Activated B cell treated with CpG ODN at 0.5 μM for 24 hours (primary cell): ENCODE measurements around the gene PHLPP1. TPM values are rescaled to one million over a fixed set of nuclear protein-coding genes. Genes with fewer than 3 reads are reported as not detected.
A peak's percentile ranks its signal among the peaks of the same experiment; 100 is the strongest.

ENCODE experiments used
- ATAC-seq: fragments of 200-7000 bp; cut with Tn5 transposase; one replicate; pipeline ENCODE4 v1.10.0; 2021; ENCODE audit warnings: low read depth, mild to moderate bottlenecking, moderate library complexity
- CTCF ChIA-PET: fragments of 350-600 bp; sonication (Branson Sonifier 250); formaldehyde crosslinking; loops from one replicate; lab custom pipeline; 2021; ENCODE audit warnings: antibody characterized with exemption; lab: Charles Lee
- POLR2A ChIA-PET: fragments of 350-600 bp; sonication (Branson Sonifier 250); formaldehyde crosslinking; loops from one replicate; lab custom pipeline; 2021; ENCODE audit warnings: antibody characterized with exemption; lab: Charles Lee
- DNase-seq: peaks from one replicate; pipeline ENCODE4 v3.0.0; 2022
- H3K27ac Mint-ChIP-seq: one replicate; pipeline ENCODE4 v1.8.0; 2020; ENCODE audit warnings: mixed read lengths
- H3K27me3 Mint-ChIP-seq: one replicate; pipeline ENCODE4 v1.8.0; 2021; ENCODE audit warnings: mixed read lengths
- H3K36me3 Mint-ChIP-seq: one replicate; pipeline ENCODE4 v1.8.0; 2021; ENCODE audit warnings: low read depth, mixed read lengths
- H3K4me1 Mint-ChIP-seq: one replicate; pipeline ENCODE4 v1.8.0; 2021; ENCODE audit warnings: mixed read lengths
- H3K4me3 Mint-ChIP-seq: one replicate; pipeline ENCODE4 v1.8.0; 2020; ENCODE audit warnings: mild to moderate bottlenecking, mixed read lengths
- H3K9me3 Mint-ChIP-seq: one replicate; pipeline ENCODE4 v1.8.0; 2020; ENCODE audit warnings: mixed read lengths
- intact Hi-C: fragments of 100-400 bp; cut with micrococcal nuclease; formaldehyde crosslinking; loops from one replicate; pipeline ENCODE4 v1.15.1; 2024
- total RNA-seq: library from RNA; stranded (reverse); gene quantifications from 2 replicates; pipeline ENCODE4 v1.2.3, GENCODE V29; 2022
- TF ChIP-seq, protein P1 (sequence below): fragments of 200-600 bp; IDR thresholded peaks from one replicate; pipeline ENCODE4 v1.8.0; 2022; ENCODE audit warnings: antibody characterized with exemption, mild to moderate bottlenecking

The PHLPP1 gene
- total RNA-seq, 1 donor from 2014 or later, result 16.1 TPM

DNA sequence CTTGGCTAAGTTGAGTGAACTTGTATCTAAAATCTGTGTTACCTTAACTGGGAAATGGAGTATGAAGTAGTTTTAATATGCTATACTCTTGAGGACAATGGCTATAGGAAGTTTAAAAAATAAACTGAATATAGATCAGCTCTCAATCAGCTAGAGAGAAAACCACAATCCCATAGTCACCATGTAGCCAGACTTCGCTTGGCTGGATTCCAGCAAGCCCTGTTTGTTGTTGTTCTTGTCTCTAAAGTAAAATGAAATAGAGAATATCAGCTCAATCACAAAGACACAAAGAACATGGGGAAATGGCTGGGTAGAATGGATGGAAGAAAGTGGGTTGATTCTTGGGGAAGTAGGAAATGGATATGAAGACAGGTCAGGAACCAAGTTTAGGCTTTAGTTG, 234.9 kb downstream of the PHLPP1 start:
- Mint-ChIP-seq H3K9me3 (no peaks in the 10 kb centered on the region), H3K27me3 (no peaks in the 10 kb centered on the region), H3K4me3 (no peak overlapping the region), H3K4me1 (no peaks in the 10 kb centered on the region), H3K27ac (no peak overlapping the region), H3K36me3 (peaks cover 25% of the 10 kb centered on the region)
- intact Hi-C loops, result no loop called here
- TF ChIP-seq, protein P1, sequence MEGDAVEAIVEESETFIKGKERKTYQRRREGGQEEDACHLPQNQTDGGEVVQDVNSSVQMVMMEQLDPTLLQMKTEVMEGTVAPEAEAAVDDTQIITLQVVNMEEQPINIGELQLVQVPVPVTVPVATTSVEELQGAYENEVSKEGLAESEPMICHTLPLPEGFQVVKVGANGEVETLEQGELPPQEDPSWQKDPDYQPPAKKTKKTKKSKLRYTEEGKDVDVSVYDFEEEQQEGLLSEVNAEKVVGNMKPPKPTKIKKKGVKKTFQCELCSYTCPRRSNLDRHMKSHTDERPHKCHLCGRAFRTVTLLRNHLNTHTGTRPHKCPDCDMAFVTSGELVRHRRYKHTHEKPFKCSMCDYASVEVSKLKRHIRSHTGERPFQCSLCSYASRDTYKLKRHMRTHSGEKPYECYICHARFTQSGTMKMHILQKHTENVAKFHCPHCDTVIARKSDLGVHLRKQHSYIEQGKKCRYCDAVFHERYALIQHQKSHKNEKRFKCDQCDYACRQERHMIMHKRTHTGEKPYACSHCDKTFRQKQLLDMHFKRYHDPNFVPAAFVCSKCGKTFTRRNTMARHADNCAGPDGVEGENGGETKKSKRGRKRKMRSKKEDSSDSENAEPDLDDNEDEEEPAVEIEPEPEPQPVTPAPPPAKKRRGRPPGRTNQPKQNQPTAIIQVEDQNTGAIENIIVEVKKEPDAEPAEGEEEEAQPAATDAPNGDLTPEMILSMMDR, result no peak
- no peak for ATAC-seq
- ChIA-PET CTCF (interaction anchor here (1.1 kb wide), 1 partner anchor 8 kb away, joined by 3 read pairs; no protein-coding TSS in a partner anchor), POLR2A (no interaction called here)
- no peak for DNase-seq

DNA sequence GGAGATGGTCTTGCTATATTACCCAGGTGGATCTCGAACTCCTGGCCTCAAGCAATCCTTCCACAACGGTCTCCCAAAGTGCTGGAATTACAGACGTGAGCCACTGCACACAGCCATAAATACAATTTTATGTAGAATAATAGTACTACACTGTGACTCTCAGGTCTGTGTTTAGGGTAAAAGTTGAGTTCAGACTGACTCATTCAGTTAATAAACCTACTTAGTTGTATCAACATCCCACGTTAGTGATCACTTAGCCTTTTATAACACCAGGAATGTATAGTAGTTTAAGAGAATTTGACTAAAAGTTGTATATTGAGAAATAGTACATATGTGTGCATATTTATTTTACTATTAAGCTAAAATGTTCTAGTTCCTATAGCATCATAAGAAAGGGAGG, 237.5 kb downstream of the PHLPP1 start:
- no peak for ATAC-seq
- ChIA-PET POLR2A (no interaction called here), CTCF (interaction anchor here (0.6 to 1.1 kb wide), 2 partner anchors 238 to 298 kb away, joined by 3 to 4 read pairs; partner anchors contain the start of gene PHLPP1)
- Mint-ChIP-seq H3K9me3 (no peaks in the 10 kb centered on the region), H3K36me3 (peaks cover 14% of the 10 kb centered on the region), H3K27ac (no peak overlapping the region), H3K4me3 (no peak overlapping the region), H3K27me3 (no peaks in the 10 kb centered on the region), H3K4me1 (no peaks in the 10 kb centered on the region)
- TF ChIP-seq, protein P1, result no peak
- intact Hi-C loops, result no loop called here
- no peak for DNase-seq

DNA sequence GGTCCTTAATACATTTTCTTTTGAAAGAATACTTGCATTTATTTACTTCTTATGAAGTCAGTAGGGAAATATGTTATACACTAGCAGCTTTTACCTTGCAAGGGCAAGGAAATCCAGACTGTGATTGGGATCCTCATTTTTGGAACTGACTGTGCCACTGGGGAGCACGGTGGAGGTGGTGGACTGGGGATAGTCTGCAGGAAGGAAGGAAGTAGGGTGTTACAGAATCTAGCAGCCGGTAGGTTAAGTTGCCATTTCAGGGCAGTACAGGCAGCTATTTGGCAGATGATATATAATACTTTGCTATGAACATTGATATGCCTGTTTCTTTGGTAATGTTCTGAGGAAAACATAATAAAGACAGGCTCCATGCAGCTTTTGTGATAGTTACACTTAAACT, 238.3 kb downstream of the PHLPP1 start:
- TF ChIP-seq, protein P1, result no peak
- intact Hi-C loops, result no loop called here
- Mint-ChIP-seq H3K27ac (no peak overlapping the region), H3K4me1 (no peaks in the 10 kb centered on the region), H3K36me3 (peaks cover 13% of the 10 kb centered on the region), H3K27me3 (no peaks in the 10 kb centered on the region), H3K4me3 (no peak overlapping the region), H3K9me3 (no peaks in the 10 kb centered on the region)
- DNase-seq (no peak), ATAC-seq (no peak)
- ChIA-PET POLR2A (no interaction called here), CTCF (interaction anchor here (1.1 kb wide), 1 partner anchor 238 kb away, joined by 4 read pairs; the partner anchor contains the start of gene PHLPP1)

DNA sequence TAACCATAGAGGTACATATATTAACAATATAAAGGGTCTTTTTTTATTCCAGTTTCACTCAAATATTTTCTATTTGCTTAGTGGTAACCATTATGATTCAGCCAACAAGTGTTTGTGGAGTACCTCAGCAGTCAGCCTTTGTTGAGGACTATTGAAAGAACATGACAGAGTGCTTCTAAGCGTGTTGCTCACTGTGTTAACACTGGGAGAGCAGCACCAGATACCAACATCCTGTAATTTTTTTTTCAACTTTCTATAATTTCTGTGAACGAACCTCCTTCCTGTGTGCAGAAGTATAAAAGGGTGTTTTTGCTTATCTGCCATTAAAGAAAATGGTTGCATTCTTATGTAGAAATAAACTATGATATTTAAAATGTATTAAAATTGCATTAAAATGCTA, 239.0 kb downstream of the PHLPP1 start:
- Mint-ChIP-seq H3K27ac (no peak overlapping the region), H3K9me3 (no peaks in the 10 kb centered on the region), H3K27me3 (no peaks in the 10 kb centered on the region), H3K4me1 (no peaks in the 10 kb centered on the region), H3K36me3 (peaks cover 16% of the 10 kb centered on the region), H3K4me3 (no peak overlapping the region)
- POLR2A ChIA-PET, result no interaction called here
- TF ChIP-seq, protein P1, result no peak
- ATAC-seq, result no peak
- DNase-seq, result no peak
- intact Hi-C loops, result no loop called here
- CTCF ChIA-PET, result no interaction called here

DNA sequence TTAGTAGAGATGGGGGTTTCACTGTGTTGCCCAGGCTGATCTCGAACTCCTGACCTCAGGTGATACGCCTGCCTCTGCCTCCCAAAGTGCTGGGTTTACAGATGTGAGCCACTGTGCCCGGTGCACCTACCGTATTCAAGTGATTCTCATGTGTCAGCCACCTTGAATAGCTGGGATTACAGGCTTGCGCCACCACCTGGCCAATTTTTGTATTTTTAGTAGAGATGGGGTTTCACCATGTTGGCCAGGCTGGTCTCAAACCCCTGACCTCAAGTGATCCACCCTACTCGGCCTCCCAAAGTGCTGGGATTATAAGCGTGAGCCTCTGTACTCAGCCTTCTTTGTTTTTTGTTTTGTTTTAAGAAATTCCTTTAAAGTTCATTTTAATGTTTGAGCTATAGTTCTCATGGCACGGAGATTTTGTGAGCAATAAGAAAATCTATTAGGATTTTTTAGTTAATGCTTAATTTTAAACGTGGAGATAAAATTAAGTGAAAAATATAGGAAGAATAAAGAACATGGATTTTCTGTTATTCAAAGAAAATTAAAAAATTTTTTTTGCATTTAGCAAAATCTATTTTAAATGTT, 242.6 kb downstream of the PHLPP1 start:
- Mint-ChIP-seq H3K27ac (no peak overlapping the region), H3K36me3 (peaks cover 15% of the 10 kb centered on the region), H3K4me1 (no peaks in the 10 kb centered on the region), H3K9me3 (no peaks in the 10 kb centered on the region), H3K27me3 (no peaks in the 10 kb centered on the region), H3K4me3 (no peak overlapping the region)
- POLR2A ChIA-PET, result interaction anchor here (0.6 to 1.6 kb wide), 4 partner anchors 146 to 253 kb away, joined by 3 to 8 read pairs (median 4); partner anchors contain the start of gene PHLPP1
- CTCF ChIA-PET, result interaction anchor here (0.6 to 4.4 kb wide), 8 partner anchors 8 to 708 kb away, joined by 3 to 34 read pairs (median 3); partner anchors contain the start of gene PHLPP1
- ATAC-seq (peak; percentile 77), DNase-seq (no peak)
- TF ChIP-seq, protein P1, result no peak
- intact Hi-C loops, result loop anchor here (1.0 to 2.0 kb wide), 4 partner anchors 25 to 372 kb away; partner anchors contain the start of gene PHLPP1
